ENCODE measurements around the gene SLC39A7.

GRCh38 chr6:33156964-33157363, 43.7 kb upstream of the SLC39A7 start:
- TF ChIP-seq CTCF (conservative IDR thresholded peaks at IDR 0.05), result no peak
- TF ChIP-seq EZH2 (IDR thresholded peaks at IDR 0.05; ENCODE audit: low read depth), result no peak

All from PC-9 (cell line).